ENCODE results near the gene GCNT1.
A peak's percentile ranks its signal among the peaks of the same experiment; 100 is the strongest.
"Not testable (repeated sequence)": the region's sequence is repeated elsewhere in the genome, so short reads cannot be mapped to it uniquely, and the experiment has no call there.

GCNT1 gene

GRCh38 chr9:76478226-76478625 is 19.2 kb downstream of the GCNT1 start:
- Histone ChIP-seq H3K9ac (no peak overlapping the region), H4K20me1 (peaks cover 29% of the 10 kb centered on the region; the same call in 1 of the 2 replicates), H3K27ac (no peak overlapping the region), H3K4me3 (no peak overlapping the region), H3K4me1 (peaks cover 10% of the 10 kb centered on the region), H3K36me3 (peaks cover 12% of the 10 kb centered on the region), H3K9me3 (peaks cover 42% of the 10 kb centered on the region), H3K4me2 (no peak overlapping the region), H3K27me3 (no peaks in the 10 kb centered on the region)
- no peak for TF ChIP-seq Cebpa-rat (IDR thresholded peaks at IDR 0.05)

- not testable (repeated sequence) for H3K4me2 ChIP-seq, H3K4me3 ChIP-seq, H3K27ac ChIP-seq, H3K9ac ChIP-seq, H3K4me1 ChIP-seq, H3K27me3 ChIP-seq
- H4K20me1 ChIP-seq, result peaks cover 18% of the 10 kb centered on the region; the same call in 1 of the 2 replicates
- peaks cover 42% of the 10 kb centered on the region for H3K9me3 ChIP-seq
- peaks cover 12% of the 10 kb centered on the region for H3K36me3 ChIP-seq
Observed at GRCh38 chr9:76479337-76479736, 20.4 kb downstream of the GCNT1 start.

GRCh38 chr9:76486151-76486550 is 27.2 kb downstream of the GCNT1 start:
- Histone ChIP-seq H3K27ac (no peak overlapping the region), H3K4me2 (no peak overlapping the region), H3K4me3 (no peak overlapping the region), H3K9me3 (peaks cover 21% of the 10 kb centered on the region), H4K20me1 (no peaks in the 10 kb centered on the region), H3K9ac (no peak overlapping the region), H3K27me3 (no peaks in the 10 kb centered on the region), H3K4me1 (peaks cover 13% of the 10 kb centered on the region), H3K36me3 (0 out of 2 replicates have a peak, but pooled peaks cover 4% of the 10 kb centered on the region)
- no peak for TF ChIP-seq Cebpa-rat (IDR thresholded peaks at IDR 0.05)

- Histone ChIP-seq H3K4me1 (peaks cover 21% of the 10 kb centered on the region), H3K27ac (no peak overlapping the region), H3K27me3 (no peaks in the 10 kb centered on the region), H3K4me2 (no peak overlapping the region), H3K4me3 (no peak overlapping the region), H3K9ac (no peak overlapping the region), H4K20me1 (no peaks in the 10 kb centered on the region), H3K36me3 (peaks cover 4% of the 10 kb centered on the region; the same call in 1 of the 2 replicates), H3K9me3 (peaks cover 39% of the 10 kb centered on the region)
- TF ChIP-seq Cebpa-rat (IDR thresholded peaks at IDR 0.05), result no peak
Observed at GRCh38 chr9:76490249-76490990, 31.4 kb downstream of the GCNT1 start.

GRCh38 chr9:76491056-76491455 is 32.1 kb downstream of the GCNT1 start:
- H4K20me1 ChIP-seq, H3K36me3 ChIP-seq, H3K9ac ChIP-seq, H3K27ac ChIP-seq, H3K4me3 ChIP-seq, H3K27me3 ChIP-seq: not testable (repeated sequence)
- Histone ChIP-seq H3K9me3 (peaks cover 39% of the 10 kb centered on the region), H3K4me1 (peaks cover 21% of the 10 kb centered on the region), H3K4me2 (peak overlapping the region; percentile 22; the same call in 1 of the 2 replicates)

- H3K4me2 ChIP-seq, H3K9ac ChIP-seq, H3K27ac ChIP-seq: not testable (repeated sequence)
Observed at GRCh38 chr9:76493496-76493895, 34.5 kb downstream of the GCNT1 start.

GRCh38 chr9:76500061-76500460 is 41.1 kb downstream of the GCNT1 start:
- H3K4me3 ChIP-seq, result no peak overlapping the region
- no peak overlapping the region for H3K4me2 ChIP-seq
- H3K9ac ChIP-seq, result no peak overlapping the region
- H4K20me1 ChIP-seq, result no peaks in the 10 kb centered on the region
- no peaks in the 10 kb centered on the region for H3K27me3 ChIP-seq
- peaks cover 18% of the 10 kb centered on the region for H3K36me3 ChIP-seq
- TF ChIP-seq Cebpa-rat (IDR thresholded peaks at IDR 0.05), result no peak
- no peaks in the 10 kb centered on the region for H3K4me1 ChIP-seq
- no peak overlapping the region for H3K27ac ChIP-seq
- peaks cover 3% of the 10 kb centered on the region for H3K9me3 ChIP-seq

More at GRCh38 chr9:76493496-76493895, 34.5 kb downstream of the GCNT1 start:
- peaks cover 18% of the 10 kb centered on the region for H3K4me1 ChIP-seq
- H3K4me3 ChIP-seq, H3K36me3 ChIP-seq, H3K27me3 ChIP-seq, H4K20me1 ChIP-seq: not testable (repeated sequence)
- peaks cover 39% of the 10 kb centered on the region for H3K9me3 ChIP-seq

- H3K4me3 ChIP-seq, result no peak overlapping the region
- no peaks in the 10 kb centered on the region for H4K20me1 ChIP-seq
- H3K36me3 ChIP-seq, result peaks cover 18% of the 10 kb centered on the region
- H3K27me3 ChIP-seq, result no peaks in the 10 kb centered on the region
- no peak for TF ChIP-seq Cebpa-rat (IDR thresholded peaks at IDR 0.05)
- no peaks in the 10 kb centered on the region for H3K4me1 ChIP-seq
- no peak overlapping the region for H3K4me2 ChIP-seq
- no peaks in the 10 kb centered on the region for H3K9me3 ChIP-seq
- no peak overlapping the region for H3K9ac ChIP-seq
- H3K27ac ChIP-seq, result no peak overlapping the region
Observed at GRCh38 chr9:76502746-76503145, 43.8 kb downstream of the GCNT1 start.

GRCh38 chr9:76510041-76510440 is 51.1 kb downstream of the GCNT1 start:
- Histone ChIP-seq H3K27ac (no peak overlapping the region), H3K4me3 (no peak overlapping the region), H3K4me2 (no peak overlapping the region), H3K9me3 (peaks cover 7% of the 10 kb centered on the region; the same call in 1 of the 2 replicates), H3K27me3 (no peaks in the 10 kb centered on the region), H4K20me1 (no peaks in the 10 kb centered on the region), H3K4me1 (no peaks in the 10 kb centered on the region), H3K36me3 (no peaks in the 10 kb centered on the region), H3K9ac (no peak overlapping the region)
- TF ChIP-seq Cebpa-rat (IDR thresholded peaks at IDR 0.05), result no peak

- H3K4me1 ChIP-seq, result no peaks in the 10 kb centered on the region
- H3K27ac ChIP-seq, result no peak overlapping the region
- no peaks in the 10 kb centered on the region for H3K27me3 ChIP-seq
- H3K4me2 ChIP-seq, result no peak overlapping the region
- H3K4me3 ChIP-seq, result no peak overlapping the region
- H4K20me1 ChIP-seq, result no peaks in the 10 kb centered on the region
- no peaks in the 10 kb centered on the region for H3K36me3 ChIP-seq
- no peak overlapping the region for H3K9ac ChIP-seq
- no peak for TF ChIP-seq Cebpa-rat (IDR thresholded peaks at IDR 0.05)
- H3K9me3 ChIP-seq, result peaks cover 7% of the 10 kb centered on the region; the same call in 1 of the 2 replicates
Observed at GRCh38 chr9:76510446-76510845, 51.5 kb downstream of the GCNT1 start.

Measured in BLaER1 (cell line).